PFSK-1 (cell line): ENCODE measurements around the gene GPR89B.

ENCODE experiments used
- FOXP2 ChIP-seq: optimal IDR thresholded peaks from 2 replicates; pipeline ENCODE3; 2011; ENCODE audit warnings: borderline replicate concordance, control low read depth, inconsistent platforms; ENCODE audit not compliant: insufficient read depth; ENCODE audit errors: extremely low read length, extremely low read depth
- POLR2AphosphoS5 ChIP-seq: IDR thresholded peaks from 2 replicates; pipeline ENCODE4 v1.6.1; 2012; ENCODE audit warnings: low read depth, mild to moderate bottlenecking, control low read depth, low read length, moderate library complexity
- REST ChIP-seq, 2 experiments: IDR thresholded peaks; 2 replicates each; pipeline versions ENCODE4 v1.6.1 to v1.8.0; 2011 to 2012; ENCODE audit warnings: low read depth in 2 of 2, low read length in 2 of 2, control low read depth in 1 of 2, inconsistent platforms in 1 of 2, mild to moderate bottlenecking in 1 of 2, moderate library complexity in 1 of 2; ENCODE audit not compliant: insufficient read depth in 1 of 2
- SIN3A ChIP-seq: IDR thresholded peaks from 2 replicates; pipeline ENCODE4 v1.6.1; 2012; ENCODE audit warnings: mild to moderate bottlenecking, low read length, moderate library complexity, borderline replicate concordance; ENCODE audit not compliant: insufficient read depth
- TAF1 ChIP-seq: IDR thresholded peaks from 2 replicates; pipeline ENCODE4 v1.6.1; 2012; ENCODE audit warnings: low read length, control low read depth, borderline replicate concordance; ENCODE audit not compliant: insufficient read depth

GRCh38 chr1:147882535-147882934, 45.7 kb upstream of the GPR89B start:
- TF ChIP-seq REST (IDR thresholded peaks at IDR 0.05; ENCODE audit: insufficient read depth in 1 of 2, low read depth in 2 of 2, low read length in 2 of 2): no peak
- no peak for TF ChIP-seq POLR2AphosphoS5
- TF ChIP-seq SIN3A: no peak
- no peak for TF ChIP-seq TAF1
- no peak for TF ChIP-seq FOXP2
